Hepatocyte (in vitro differentiated cells): ENCODE measurements around the gene MSX1. TPM values are rescaled to one million over a fixed set of nuclear protein-coding genes. Genes with fewer than 3 reads are reported as not detected.
A peak's percentile ranks its signal among the peaks of the same experiment; 100 is the strongest.

Experiments used
- DNase-seq: peaks from one replicate; pipeline ENCODE4 v3.0.0-alpha.2; 2016; ENCODE audit warnings: low spot score
- H2AFZ ChIP-seq: fragments of 200-600 bp; sonication (generic); 2 replicates; pipeline ENCODE4 v1.6.0; 2016; ENCODE audit warnings: antibody characterized with exemption, mild to moderate bottlenecking
- H3K27ac ChIP-seq: fragments of 200-600 bp; sonication (generic); 2 replicates; pipeline ENCODE4 v1.5.1; 2016; ENCODE audit warnings: mild to moderate bottlenecking
- H3K27me3 ChIP-seq: fragments of 200-600 bp; sonication (generic); 2 replicates; pipeline ENCODE4 v1.6.1; 2016
- H3K36me3 ChIP-seq: fragments of 200-600 bp; sonication (generic); replicated peaks from 2 replicates; pipeline ENCODE4 v1.5.1; 2016; ENCODE audit warnings: low read depth; ENCODE audit not compliant: insufficient read depth
- H3K4me1 ChIP-seq: fragments of 200-600 bp; sonication (generic); 2 replicates; pipeline ENCODE4 v1.5.1; 2016; ENCODE audit warnings: mild to moderate bottlenecking, moderate library complexity; ENCODE audit not compliant: insufficient read depth
- H3K4me2 ChIP-seq: fragments of 200-600 bp; sonication (generic); 2 replicates; pipeline ENCODE4 v1.6.0; 2016
- H3K4me3 ChIP-seq: fragments of 200-600 bp; sonication (generic); 2 replicates; pipeline ENCODE4 v1.5.1; 2016; ENCODE audit warnings: mild to moderate bottlenecking
- H3K79me2 ChIP-seq: fragments of 200-600 bp; sonication (generic); 2 replicates; pipeline ENCODE4 v1.6.0; 2017; ENCODE audit warnings: mild to moderate bottlenecking
- H3K9me2 ChIP-seq: fragments of 200-600 bp; sonication (generic); replicated peaks from 2 replicates; pipeline ENCODE4 v1.6.0; 2017; ENCODE audit warnings: mild to moderate bottlenecking; ENCODE audit not compliant: insufficient read depth
- H3K9me3 ChIP-seq: fragments of 200-600 bp; sonication (generic); 2 replicates; pipeline ENCODE4 v1.5.1; 2016; ENCODE audit warnings: low read depth, mild to moderate bottlenecking
- H4K20me1 ChIP-seq: fragments of 200-600 bp; sonication (generic); 2 replicates; pipeline ENCODE4 v1.6.0; 2016; ENCODE audit warnings: mild to moderate bottlenecking; ENCODE audit not compliant: insufficient read depth, poor library complexity, severe bottlenecking
- CTCF ChIP-seq: fragments of 200-600 bp; sonication (generic); IDR thresholded peaks from 2 replicates; pipeline ENCODE4 v1.5.1; 2016; ENCODE audit warnings: antibody characterized with exemption, mild to moderate bottlenecking; ENCODE audit not compliant: poor library complexity
- EZH2 ChIP-seq: fragments of 200-600 bp; sonication (generic); IDR thresholded peaks from 2 replicates; pipeline ENCODE4 v1.6.1; 2016; ENCODE audit warnings: antibody characterized with exemption, mild to moderate bottlenecking, borderline replicate concordance
- EZH2phosphoT487 ChIP-seq: fragments of 200-600 bp; sonication (generic); IDR thresholded peaks from one replicate; pipeline ENCODE4 v1.6.1; 2018; ENCODE audit warnings: antibody characterized with exemption, mild to moderate bottlenecking, low read depth, moderate library complexity; ENCODE audit not compliant: unreplicated experiment, severe bottlenecking
- WGBS: methylation state at CpG from one replicate; pipeline ENCODE4 v1.1.6; 2016; ENCODE audit warnings: low lambda C conversion rate; ENCODE audit errors: missing lambda C conversion rate; 5-methylcytosine and 5-hydroxymethylcytosine counted together
- polyA plus RNA-seq: library from polyadenylated mRNA; unstranded; fragments of >200 nt; fragmentation: Nextera tagmentation; extraction: Ambion mirVana; gene quantifications from 2 replicates; pipeline ENCODE4 v1.2.1, GENCODE V29; 2016
- total RNA-seq: library from RNA; depleted of rRNA; stranded (reverse); fragments of >200 nt; gene quantifications from 2 replicates; pipeline ENCODE4 v1.2.3, GENCODE V29; 2014

Gene MSX1
- total and polyA plus RNA-seq, 2 experiments from 2014 or later = 25.4 to 30.4 TPM

- TF ChIP-seq CTCF (no peak), EZH2phosphoT487 (no peak), EZH2 (no peak)
- Histone ChIP-seq H3K9me3 (no peaks in the 10 kb centered on the region), H3K27ac (no peak overlapping the region), H3K79me2 (no peaks in the 10 kb centered on the region), H2AFZ (no peak overlapping the region), H3K4me2 (no peak overlapping the region), H3K4me3 (no peak overlapping the region), H3K4me1 (peaks cover 10% of the 10 kb centered on the region), H3K36me3 (no peaks in the 10 kb centered on the region), H3K27me3 (peaks cover 75% of the 10 kb centered on the region), H3K9me2 (no peaks in the 10 kb centered on the region), H4K20me1 (no peaks in the 10 kb centered on the region)
- DNase-seq = no peak
- WGBS = 71% methylated on average over 11 of the region's 11 CpGs
These were observed 13.7 kb downstream of the MSX1 start for GRCh38 chr4:4873203-4873602.

- TF ChIP-seq EZH2phosphoT487 (no peak), EZH2 (no peak), CTCF (no peak)
- no peaks in the 10 kb centered on the region for H3K9me2 ChIP-seq
- no peaks in the 10 kb centered on the region for H3K36me3 ChIP-seq
- no peaks in the 10 kb centered on the region for H3K9me3 ChIP-seq
- no peak for DNase-seq
- H3K27ac ChIP-seq = no peak overlapping the region
- peaks cover 9% of the 10 kb centered on the region for H3K4me1 ChIP-seq
- H2AFZ ChIP-seq = no peak overlapping the region
- no peak overlapping the region for H3K4me3 ChIP-seq
- H3K27me3 ChIP-seq = peaks cover 66% of the 10 kb centered on the region
- 74% methylated on average over 2 of the region's 2 CpGs for WGBS
- H4K20me1 ChIP-seq = no peaks in the 10 kb centered on the region
- H3K79me2 ChIP-seq = no peaks in the 10 kb centered on the region
- no peak overlapping the region for H3K4me2 ChIP-seq
These were observed 14.8 kb downstream of the MSX1 start for GRCh38 chr4:4874254-4874653.

GRCh38 chr4:4875147-4875546 is 15.7 kb downstream of the MSX1 start:
- Histone ChIP-seq H3K79me2 (no peaks in the 10 kb centered on the region), H3K36me3 (no peaks in the 10 kb centered on the region), H4K20me1 (no peaks in the 10 kb centered on the region), H3K4me3 (no peak overlapping the region), H2AFZ (no peak overlapping the region), H3K9me2 (no peaks in the 10 kb centered on the region), H3K27ac (no peak overlapping the region), H3K4me1 (peaks cover 3% of the 10 kb centered on the region), H3K27me3 (peaks cover 57% of the 10 kb centered on the region), H3K9me3 (no peaks in the 10 kb centered on the region), H3K4me2 (no peak overlapping the region)
- WGBS = 33% methylated on average over 5 of the region's 5 CpGs
- DNase-seq = peak; percentile 46
- no peak for TF ChIP-seq EZH2phosphoT487

- no peak for DNase-seq
- no peak for TF ChIP-seq CTCF
- no peak for TF ChIP-seq EZH2phosphoT487
- no peak for TF ChIP-seq EZH2
- Histone ChIP-seq H3K27me3 (peaks cover 52% of the 10 kb centered on the region), H3K36me3 (no peaks in the 10 kb centered on the region), H3K79me2 (no peaks in the 10 kb centered on the region), H3K4me2 (no peak overlapping the region), H4K20me1 (no peaks in the 10 kb centered on the region), H3K27ac (no peak overlapping the region), H3K4me3 (no peak overlapping the region), H3K9me2 (no peaks in the 10 kb centered on the region), H3K4me1 (peaks cover 3% of the 10 kb centered on the region), H3K9me3 (no peaks in the 10 kb centered on the region), H2AFZ (no peak overlapping the region)
- 62% methylated on average over 5 of the region's 5 CpGs for WGBS
These were observed 16.1 kb downstream of the MSX1 start for GRCh38 chr4:4875611-4876010.
